ENCODE data around the gene USP3. TPM values are rescaled to one million over a fixed set of nuclear protein-coding genes. Genes with fewer than 3 reads are reported as not detected.

The USP3 gene
- total and polyA plus RNA-seq, 2 of the 13 experiments (the other 11 are each of a cell fraction or from before 2014, with no cell fraction given), result 14.3 to 61.2 TPM

- TF ChIP-seq PCBP2 (optimal IDR thresholded peaks at IDR 0.05; ENCODE audit: low read depth, low read length, poor library complexity, severe bottlenecking), result no peak
- TF ChIP-seq ZBTB3 (CRISPR knock-in tag; IDR thresholded peaks at IDR 0.05; ENCODE audit: borderline replicate concordance, low read depth), result no peak
- TF ChIP-seq HOXA3 (CRISPR knock-in tag; IDR thresholded peaks at IDR 0.05), result peak; percentile 86; the same call in 1 of the 2 replicates
- TF ChIP-seq SRSF1 (optimal IDR thresholded peaks at IDR 0.05; ENCODE audit: low read depth, low read length), result no peak
- TF ChIP-seq ZNF10 (CRISPR knock-in tag; IDR thresholded peaks at IDR 0.05; ENCODE audit: borderline replicate concordance, low read depth), result no peak
- peak; percentile 57; the same call in 1 of the 2 replicates for TF ChIP-seq ZNF644 (CRISPR knock-in tag; IDR thresholded peaks at IDR 0.05; ENCODE audit: low read depth)
- no peak for TF ChIP-seq CSRNP2 (CRISPR knock-in tag; conservative IDR thresholded peaks at IDR 0.05; ENCODE audit: low read depth)
- TF ChIP-seq, protein P1, sequence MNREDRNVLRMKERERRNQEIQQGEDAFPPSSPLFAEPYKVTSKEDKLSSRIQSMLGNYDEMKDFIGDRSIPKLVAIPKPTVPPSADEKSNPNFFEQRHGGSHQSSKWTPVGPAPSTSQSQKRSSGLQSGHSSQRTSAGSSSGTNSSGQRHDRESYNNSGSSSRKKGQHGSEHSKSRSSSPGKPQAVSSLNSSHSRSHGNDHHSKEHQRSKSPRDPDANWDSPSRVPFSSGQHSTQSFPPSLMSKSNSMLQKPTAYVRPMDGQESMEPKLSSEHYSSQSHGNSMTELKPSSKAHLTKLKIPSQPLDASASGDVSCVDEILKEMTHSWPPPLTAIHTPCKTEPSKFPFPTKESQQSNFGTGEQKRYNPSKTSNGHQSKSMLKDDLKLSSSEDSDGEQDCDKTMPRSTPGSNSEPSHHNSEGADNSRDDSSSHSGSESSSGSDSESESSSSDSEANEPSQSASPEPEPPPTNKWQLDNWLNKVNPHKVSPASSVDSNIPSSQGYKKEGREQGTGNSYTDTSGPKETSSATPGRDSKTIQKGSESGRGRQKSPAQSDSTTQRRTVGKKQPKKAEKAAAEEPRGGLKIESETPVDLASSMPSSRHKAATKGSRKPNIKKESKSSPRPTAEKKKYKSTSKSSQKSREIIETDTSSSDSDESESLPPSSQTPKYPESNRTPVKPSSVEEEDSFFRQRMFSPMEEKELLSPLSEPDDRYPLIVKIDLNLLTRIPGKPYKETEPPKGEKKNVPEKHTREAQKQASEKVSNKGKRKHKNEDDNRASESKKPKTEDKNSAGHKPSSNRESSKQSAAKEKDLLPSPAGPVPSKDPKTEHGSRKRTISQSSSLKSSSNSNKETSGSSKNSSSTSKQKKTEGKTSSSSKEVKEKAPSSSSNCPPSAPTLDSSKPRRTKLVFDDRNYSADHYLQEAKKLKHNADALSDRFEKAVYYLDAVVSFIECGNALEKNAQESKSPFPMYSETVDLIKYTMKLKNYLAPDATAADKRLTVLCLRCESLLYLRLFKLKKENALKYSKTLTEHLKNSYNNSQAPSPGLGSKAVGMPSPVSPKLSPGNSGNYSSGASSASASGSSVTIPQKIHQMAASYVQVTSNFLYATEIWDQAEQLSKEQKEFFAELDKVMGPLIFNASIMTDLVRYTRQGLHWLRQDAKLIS (CRISPR knock-in tag; IDR thresholded peaks at IDR 0.05), result no peak
- TF ChIP-seq PHF20 (CRISPR knock-in tag; IDR thresholded peaks at IDR 0.05), result no peak; the same call in 1 of the 2 replicates
- TF ChIP-seq PATZ1 (CRISPR knock-in tag; IDR thresholded peaks at IDR 0.05), result peak; percentile 70
- peak; percentile 61; the same call in 1 of the 2 replicates for TF ChIP-seq ZNF792 (CRISPR knock-in tag; IDR thresholded peaks at IDR 0.05)
- peak; percentile 47; the same call in 1 of the 2 replicates for TF ChIP-seq DR1 (CRISPR knock-in tag; IDR thresholded peaks at IDR 0.05)
- TF ChIP-seq ZMAT3 (CRISPR knock-in tag; conservative IDR thresholded peaks at IDR 0.05), result 0 out of 2 replicates have a peak, but pooled peaks have one; percentile 57
- TF ChIP-seq ZNF235 (CRISPR knock-in tag; IDR thresholded peaks at IDR 0.05; ENCODE audit: borderline replicate concordance), result no peak
- no peak for TF ChIP-seq ZNF260 (CRISPR knock-in tag; IDR thresholded peaks at IDR 0.05; ENCODE audit: borderline replicate concordance, low read depth)
- TF ChIP-seq ASH2L (IDR thresholded peaks at IDR 0.05; ENCODE audit: insufficient read length, low read depth, low read length), result peak; percentile 91
- TF ChIP-seq ZNF468 (CRISPR knock-in tag; IDR thresholded peaks at IDR 0.05), result no peak
- TF ChIP-seq ZNF564 (CRISPR knock-in tag; IDR thresholded peaks at IDR 0.05), result peak; percentile 42; the same call in 1 of the 2 replicates
- TF ChIP-seq NKX3-1 (CRISPR knock-in tag; IDR thresholded peaks at IDR 0.05), result peak; percentile 90; the same call in 1 of the 2 replicates
- peak; percentile 61 for TF ChIP-seq THAP11 (CRISPR knock-in tag; IDR thresholded peaks at IDR 0.05)
- TF ChIP-seq SMC3 (IDR thresholded peaks at IDR 0.05; ENCODE audit: low read length), result peak; percentile 73
- no peak for TF ChIP-seq KMT2B (CRISPR knock-in tag; IDR thresholded peaks at IDR 0.05)
- no peak for TF ChIP-seq ZNF891 (CRISPR knock-in tag; IDR thresholded peaks at IDR 0.05)
- no peak for TF ChIP-seq ZNF17 (CRISPR knock-in tag; IDR thresholded peaks at IDR 0.05)
These were observed 30.2 kb upstream of the USP3 start (continued) for GRCh38 chr15:63473999-63474809.

All from HepG2 (cell line).